ENCODE results near the gene LETM1. TPM values are rescaled to one million over a fixed set of nuclear protein-coding genes. Genes with fewer than 3 reads are reported as not detected.

The LETM1 gene
- total RNA-seq, 2 experiments from 2014 or later: 58.3 to 66.8 TPM

- Histone ChIP-seq H3K9me3 (ENCODE audit: low read length) (no peaks in the 10 kb centered on the region), H3K79me2 (ENCODE audit: insufficient read depth, low read depth, low read length) (no peaks in the 10 kb centered on the region), H3K36me3 (ENCODE audit: insufficient read depth, low read length) (no peaks in the 10 kb centered on the region), H4K20me1 (ENCODE audit: insufficient read depth, low read length) (no peaks in the 10 kb centered on the region), H3K4me2 (ENCODE audit: low read length) (no peak overlapping the region), H2AFZ (ENCODE audit: low read length) (no peak overlapping the region), H3K4me1 (ENCODE audit: insufficient read depth, low read length, poor library complexity, severe bottlenecking) (no peaks in the 10 kb centered on the region), H3K27ac (ENCODE audit: low read depth, low read length, poor library complexity, severe bottlenecking) (no peak overlapping the region), H3K4me3 (ENCODE audit: low read depth, low read length, poor library complexity, severe bottlenecking) (no peak overlapping the region), H3K9me2 (ENCODE audit: insufficient read depth, low read length) (no peaks in the 10 kb centered on the region)
- ChIA-PET CTCF (ENCODE audit: unreplicated experiment) (no interaction called here), POLR2A (interaction anchor here (0.7 kb wide), 1 partner anchor 1098 kb away, joined by 4 read pairs; no protein-coding TSS in a partner anchor)
- TF ChIP-seq CTCF (conservative IDR thresholded peaks at IDR 0.05; ENCODE audit: low read length) (no peak), EZH2phosphoT487 (IDR thresholded peaks at IDR 0.05; ENCODE audit: borderline replicate concordance, low read depth, low read length) (no peak)
- no TSS peak for BruUV-seq (replicated peaks)
- intact Hi-C loops (cut with micrococcal nuclease; ENCODE audit: unreplicated experiment): no loop called here
- no peak for DNase-seq (ENCODE audit: low spot score)
Measured at GRCh38 chr4:1788254-1788973, 67.5 kb downstream of the LETM1 start.

- no peak for TF ChIP-seq CTCF (conservative IDR thresholded peaks at IDR 0.05; ENCODE audit: low read length)
- TF ChIP-seq EZH2phosphoT487 (IDR thresholded peaks at IDR 0.05; ENCODE audit: borderline replicate concordance, low read depth, low read length): no peak
- H3K9me3 ChIP-seq (ENCODE audit: low read length): no peaks in the 10 kb centered on the region
- H3K79me2 ChIP-seq (ENCODE audit: insufficient read depth, low read depth, low read length): no peaks in the 10 kb centered on the region
- H3K27ac ChIP-seq (ENCODE audit: low read depth, low read length, poor library complexity, severe bottlenecking): no peak overlapping the region
- intact Hi-C loops (cut with micrococcal nuclease; ENCODE audit: unreplicated experiment): no loop called here
- no peaks in the 10 kb centered on the region for H3K9me2 ChIP-seq (ENCODE audit: insufficient read depth, low read length)
- H3K4me3 ChIP-seq (ENCODE audit: low read depth, low read length, poor library complexity, severe bottlenecking): no peak overlapping the region
- no peak overlapping the region for H3K4me2 ChIP-seq (ENCODE audit: low read length)
- CTCF ChIA-PET (ENCODE audit: unreplicated experiment): no interaction called here
- DNase-seq (ENCODE audit: low spot score): no peak
- H4K20me1 ChIP-seq (ENCODE audit: insufficient read depth, low read length): no peaks in the 10 kb centered on the region
- no peaks in the 10 kb centered on the region for H3K36me3 ChIP-seq (ENCODE audit: insufficient read depth, low read length)
- POLR2A ChIA-PET: interaction anchor here (0.7 kb wide), 1 partner anchor 1097 kb away, joined by 4 read pairs; no protein-coding TSS in a partner anchor
- H3K4me1 ChIP-seq (ENCODE audit: insufficient read depth, low read length, poor library complexity, severe bottlenecking): no peaks in the 10 kb centered on the region
- BruUV-seq (replicated peaks): no TSS peak
- no peak overlapping the region for H2AFZ ChIP-seq (ENCODE audit: low read length)
Measured at GRCh38 chr4:1787411-1788077, 68.4 kb downstream of the LETM1 start.

All from OCI-LY7 (cell line).